GM12865 (cell line): ENCODE data around the gene MTFR1L.

Source experiments
- DNase-seq: peaks from one replicate; pipeline ENCODE4 v3.0.0; 2010; ENCODE audit warnings: low read depth
- H3K4me3 ChIP-seq: 2 replicates; pipeline ENCODE4 v1.5.1; 2011; ENCODE audit warnings: mild to moderate bottlenecking, low read depth, low read length, control low read depth
- CTCF ChIP-seq: IDR thresholded peaks from 2 replicates; pipeline ENCODE4 v1.5.1; 2011; ENCODE audit warnings: low read length, control low read depth, low read depth, inconsistent platforms; ENCODE audit not compliant: insufficient read depth; ENCODE audit errors: missing control alignments

The MTFR1L gene

GRCh38 chr1:25876693-25877077, 56.9 kb downstream of the MTFR1L start:
- H3K4me3 ChIP-seq, result no peak overlapping the region
- no peak for DNase-seq
- TF ChIP-seq CTCF, result no peak

- DNase-seq, result no peak
- no peak overlapping the region for H3K4me3 ChIP-seq
- TF ChIP-seq CTCF, result no peak
Measured at GRCh38 chr1:25877155-25877554, 57.4 kb downstream of the MTFR1L start.

GRCh38 chr1:25878690-25879089, 58.9 kb downstream of the MTFR1L start:
- no peak overlapping the region for H3K4me3 ChIP-seq
- no peak for TF ChIP-seq CTCF
- no peak for DNase-seq

- no peak overlapping the region for H3K4me3 ChIP-seq
- TF ChIP-seq CTCF, result no peak
- no peak for DNase-seq
Measured at GRCh38 chr1:25879675-25880074, 59.9 kb downstream of the MTFR1L start.

- TF ChIP-seq CTCF, result no peak
- no peak overlapping the region for H3K4me3 ChIP-seq
- no peak for DNase-seq
Measured at GRCh38 chr1:25880518-25880917, 60.8 kb downstream of the MTFR1L start.

- no peak for DNase-seq
- H3K4me3 ChIP-seq, result no peak overlapping the region
- TF ChIP-seq CTCF, result no peak
Measured at GRCh38 chr1:25881266-25881665, 61.5 kb downstream of the MTFR1L start.
